GM12891 (cell line): ENCODE results near the gene ARRB1.

Experiments
- PAX5 ChIP-seq: IDR thresholded peaks from 2 replicates; pipeline ENCODE4 v1.6.1; 2011; ENCODE audit warnings: low read length, moderate library complexity, mild to moderate bottlenecking; ENCODE audit not compliant: insufficient read depth, severe bottlenecking
- POLR2A ChIP-seq: IDR thresholded peaks from 2 replicates; pipeline ENCODE4 v1.6.1; 2011; ENCODE audit warnings: low read depth, low read length, control low read depth
- POLR2AphosphoS5 ChIP-seq: IDR thresholded peaks from 2 replicates; pipeline ENCODE4 v1.6.1; 2011; ENCODE audit warnings: low read depth, low read length, control low read depth
- SPI1 ChIP-seq: IDR thresholded peaks from 2 replicates; pipeline ENCODE4 v1.6.1; 2011; ENCODE audit warnings: low read depth, low read length, control low read depth
- TAF1 ChIP-seq: IDR thresholded peaks from 2 replicates; pipeline ENCODE4 v1.6.1; 2011; ENCODE audit warnings: low read depth, low read length, control low read depth

DNA sequence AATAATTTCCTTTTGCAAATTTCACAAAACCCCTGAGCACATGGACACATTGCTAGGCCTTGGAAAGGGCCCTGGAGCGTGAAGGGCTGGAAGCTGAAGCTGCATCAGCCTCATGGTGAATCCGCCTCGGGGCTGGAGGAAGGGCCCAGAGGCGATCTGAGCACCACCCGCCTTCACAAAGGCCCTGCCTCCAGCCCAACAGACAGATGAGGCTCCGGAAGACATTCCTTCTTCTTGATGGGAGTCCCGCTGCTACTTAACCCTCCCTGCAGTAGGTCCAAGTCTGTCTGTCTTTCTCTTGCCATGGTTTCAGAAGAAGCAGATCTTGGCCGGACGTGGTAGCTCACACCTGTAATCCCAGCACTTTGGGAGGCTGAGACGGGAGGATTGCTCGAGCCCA lies 16.5 kb downstream of the ARRB1 start:
- TF ChIP-seq SPI1 (no peak), TAF1 (no peak), POLR2A (no peak), POLR2AphosphoS5 (no peak), PAX5 (no peak)
